Islet precursor cell (in vitro differentiated cells): ENCODE results near the gene HS2ST1.
"Not testable (repeated sequence)": the region's sequence is repeated elsewhere in the genome, so short reads cannot be mapped to it uniquely, and the experiment has no call there.

Source experiments
- DNase-seq: peaks from one replicate; pipeline ENCODE4 v3.0.0-alpha.2; 2018

The HS2ST1 gene

GRCh38 chr1:86975993-86976550 is 61.6 kb downstream of the HS2ST1 start:
- no peak for DNase-seq

- DNase-seq: no peak
Observed at GRCh38 chr1:86976664-86977063, 62.2 kb downstream of the HS2ST1 start.

GRCh38 chr1:86981482-86982213 is 67.2 kb downstream of the HS2ST1 start:
- DNase-seq: no peak

- not testable (repeated sequence) for DNase-seq
Observed at GRCh38 chr1:86983677-86984076, 69.2 kb downstream of the HS2ST1 start.

- peak; percentile 56 for DNase-seq
Observed at GRCh38 chr1:86987446-86987845, 73.0 kb downstream of the HS2ST1 start.

- DNase-seq: no peak
Observed at GRCh38 chr1:86988835-86989234, 74.4 kb downstream of the HS2ST1 start.

- DNase-seq: not testable (repeated sequence)
Observed at GRCh38 chr1:86989690-86990089, 75.3 kb downstream of the HS2ST1 start.

- no peak for DNase-seq
Observed at GRCh38 chr1:86990826-86991225, 76.4 kb downstream of the HS2ST1 start.

GRCh38 chr1:86991549-86992186 is 77.2 kb downstream of the HS2ST1 start:
- no peak for DNase-seq

- no peak for DNase-seq
Observed at GRCh38 chr1:86992861-86993260, 78.4 kb downstream of the HS2ST1 start.

- DNase-seq: no peak
Observed at GRCh38 chr1:86993269-86993985, 79.0 kb downstream of the HS2ST1 start.

- no peak for DNase-seq
Observed at GRCh38 chr1:86994061-86994460, 79.6 kb downstream of the HS2ST1 start.

- DNase-seq: no peak
Observed at GRCh38 chr1:86997538-86997937, 83.1 kb downstream of the HS2ST1 start.

GRCh38 chr1:86998280-86998679 is 83.8 kb downstream of the HS2ST1 start:
- no peak for DNase-seq

GRCh38 chr1:86998727-86999126 is 84.3 kb downstream of the HS2ST1 start:
- no peak for DNase-seq

GRCh38 chr1:87000460-87000859 is 86.0 kb downstream of the HS2ST1 start:
- DNase-seq: no peak

GRCh38 chr1:87004857-87005256 is 90.4 kb downstream of the HS2ST1 start:
- no peak for DNase-seq

GRCh38 chr1:87007323-87007722 is 92.9 kb downstream of the HS2ST1 start:
- DNase-seq: no peak

- DNase-seq: not testable (repeated sequence)
Observed at GRCh38 chr1:87013385-87013784, 99.0 kb downstream of the HS2ST1 start.

- no peak for DNase-seq
Observed at GRCh38 chr1:87017998-87018672, 103.7 kb downstream of the HS2ST1 start.

GRCh38 chr1:87023326-87023725 is 108.9 kb downstream of the HS2ST1 start:
- no peak for DNase-seq

- DNase-seq: no peak
Observed at GRCh38 chr1:87024936-87025540, 110.6 kb downstream of the HS2ST1 start.

- not testable (repeated sequence) for DNase-seq
Observed at GRCh38 chr1:87027561-87027960, 113.1 kb downstream of the HS2ST1 start.
